Neural crest cell (in vitro differentiated cells): Measurements from ENCODE around the gene SIPA1L3. TPM values are rescaled to one million over a fixed set of nuclear protein-coding genes. Genes with fewer than 3 reads are reported as not detected.

Experiments used
- DNase-seq: peaks from one replicate; pipeline ENCODE4 v3.0.0; 2021; ENCODE audit warnings: low read depth, mixed read lengths, low spot score
- H3K27ac Mint-ChIP-seq: one replicate; pipeline ENCODE4 v1.8.0; 2021; ENCODE audit warnings: mild to moderate bottlenecking, mixed read lengths; ENCODE audit not compliant: unreplicated experiment
- H3K27me3 Mint-ChIP-seq: 2 replicates; pipeline ENCODE4 v1.8.0; 2021; ENCODE audit warnings: low read depth, mild to moderate bottlenecking, mixed read lengths
- H3K36me3 Mint-ChIP-seq: 2 replicates; pipeline ENCODE4 v1.8.0; 2021; ENCODE audit warnings: low read depth, mild to moderate bottlenecking, mixed read lengths
- H3K4me1 Mint-ChIP-seq: 2 replicates; pipeline ENCODE4 v1.8.0; 2021; ENCODE audit warnings: mixed read lengths
- H3K4me3 Mint-ChIP-seq: one replicate; pipeline ENCODE4 v1.8.0; 2021; ENCODE audit warnings: mild to moderate bottlenecking, mixed read lengths
- H3K9me3 Mint-ChIP-seq: 2 replicates; pipeline ENCODE4 v1.8.0; 2021; ENCODE audit warnings: mixed read lengths
- CTCF ChIP-seq: fragments of 200-600 bp; sonication (generic); conservative IDR thresholded peaks from 2 replicates; pipeline ENCODE4 v1.5.0; 2021; ENCODE audit warnings: antibody characterized with exemption, mild to moderate bottlenecking
- total RNA-seq: library from RNA; stranded (reverse); gene quantifications from 2 replicates; pipeline ENCODE4 v1.2.1, GENCODE V29; 2021

Gene SIPA1L3
- total RNA-seq, 1 donor from 2014 or later: 41.2 TPM

- Mint-ChIP-seq H3K27ac (no peak overlapping the region), H3K4me3 (no peak overlapping the region), H3K36me3 (peaks cover 3% of the 10 kb centered on the region), H3K4me1 (no peaks in the 10 kb centered on the region), H3K27me3 (peaks cover 4% of the 10 kb centered on the region), H3K9me3 (peaks cover 20% of the 10 kb centered on the region)
- no peak for DNase-seq
- TF ChIP-seq CTCF: no peak
These were observed 34.6 kb upstream of the SIPA1L3 start for GRCh38 chr19:37872383-37872782.

DNA sequence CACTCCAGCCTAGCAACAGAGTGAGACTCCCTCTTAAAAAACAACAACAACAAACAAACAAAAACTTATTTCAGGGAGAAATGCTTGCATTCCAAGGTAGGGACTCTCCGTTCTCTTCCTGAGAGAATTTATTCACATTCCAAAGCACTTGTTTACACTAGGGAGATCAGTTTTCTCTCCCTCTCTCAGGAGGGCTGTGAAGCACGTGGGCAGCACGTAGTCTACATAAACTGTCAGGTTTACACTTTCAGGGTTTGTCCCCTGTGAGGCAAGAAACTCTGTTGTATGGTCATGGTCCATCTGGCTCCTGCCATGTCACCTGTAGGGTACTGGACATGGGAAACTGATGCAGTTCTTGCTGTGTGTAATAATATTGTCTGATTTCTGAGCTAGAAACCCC lies 32.2 kb upstream of the SIPA1L3 start:
- peaks cover 4% of the 10 kb centered on the region for H3K27me3 Mint-ChIP-seq
- no peak for DNase-seq
- H3K4me3 Mint-ChIP-seq: no peak overlapping the region
- no peaks in the 10 kb centered on the region for H3K36me3 Mint-ChIP-seq
- TF ChIP-seq CTCF: no peak
- no peaks in the 10 kb centered on the region for H3K4me1 Mint-ChIP-seq
- peaks cover 19% of the 10 kb centered on the region for H3K9me3 Mint-ChIP-seq
- H3K27ac Mint-ChIP-seq: no peak overlapping the region

GRCh38 chr19:37876032-37876431 lies 31.0 kb upstream of the SIPA1L3 start:
- Mint-ChIP-seq H3K27me3 (peaks cover 4% of the 10 kb centered on the region), H3K9me3 (peaks cover 11% of the 10 kb centered on the region), H3K4me1 (no peaks in the 10 kb centered on the region), H3K27ac (no peak overlapping the region), H3K36me3 (no peaks in the 10 kb centered on the region), H3K4me3 (no peak overlapping the region)
- no peak for DNase-seq
- TF ChIP-seq CTCF: no peak

DNA sequence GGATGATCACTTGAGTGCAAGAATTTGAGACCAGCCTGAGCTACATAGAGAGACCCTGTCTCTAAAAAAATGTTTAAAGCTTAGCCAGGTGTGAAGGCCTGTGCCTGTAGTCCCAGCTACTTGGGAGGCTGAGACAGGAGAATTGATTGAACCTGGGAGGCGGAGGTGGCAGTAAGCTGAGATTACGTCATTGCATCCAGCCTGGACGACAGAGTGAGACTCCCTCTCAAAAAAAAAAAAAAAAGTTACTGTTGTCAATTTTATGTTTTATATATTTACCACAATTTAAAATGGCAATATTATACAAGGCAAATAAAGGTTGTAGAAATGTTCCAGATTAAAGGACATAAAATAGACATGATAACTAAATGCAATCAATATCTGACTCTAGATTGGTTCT lies 29.9 kb upstream of the SIPA1L3 start:
- no peak overlapping the region for H3K27ac Mint-ChIP-seq

DNA sequence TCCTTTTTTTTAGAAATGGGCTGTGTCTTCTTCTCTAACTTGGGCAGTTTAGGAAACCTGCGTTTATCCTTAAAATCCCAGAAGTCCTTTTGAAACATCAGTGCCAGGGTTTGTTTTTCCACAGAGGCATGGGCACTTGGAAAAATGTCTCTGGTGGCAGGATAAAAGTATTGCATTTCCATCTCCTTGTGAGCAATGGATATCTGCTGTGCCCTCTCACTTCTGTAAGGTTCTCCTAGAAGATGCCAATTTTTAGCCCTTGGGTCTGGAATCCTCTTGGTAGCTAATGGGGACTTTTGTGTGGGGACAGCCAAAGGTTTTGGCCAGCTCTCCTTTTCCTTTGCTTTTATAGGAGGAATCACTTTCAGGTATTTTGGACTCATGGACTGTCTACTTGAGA lies 21.6 kb upstream of the SIPA1L3 start:
- TF ChIP-seq CTCF: no peak
- Mint-ChIP-seq H3K27ac (no peak overlapping the region), H3K36me3 (no peaks in the 10 kb centered on the region), H3K4me3 (no peak overlapping the region), H3K4me1 (no peaks in the 10 kb centered on the region), H3K9me3 (peaks cover 7% of the 10 kb centered on the region), H3K27me3 (peaks cover 7% of the 10 kb centered on the region)
- no peak for DNase-seq

More for the DNA sequence above, 29.9 kb upstream of the SIPA1L3 start:
- DNase-seq: no peak
- peaks cover 2% of the 10 kb centered on the region for H3K27me3 Mint-ChIP-seq
- peaks cover 12% of the 10 kb centered on the region for H3K9me3 Mint-ChIP-seq
- H3K36me3 Mint-ChIP-seq: no peaks in the 10 kb centered on the region
- TF ChIP-seq CTCF: no peak
- H3K4me3 Mint-ChIP-seq: no peak overlapping the region
- no peaks in the 10 kb centered on the region for H3K4me1 Mint-ChIP-seq

- no peak for TF ChIP-seq CTCF
- H3K9me3 Mint-ChIP-seq: peaks cover 7% of the 10 kb centered on the region
- H3K27ac Mint-ChIP-seq: no peak overlapping the region
- DNase-seq: no peak
- no peaks in the 10 kb centered on the region for H3K36me3 Mint-ChIP-seq
- no peaks in the 10 kb centered on the region for H3K4me1 Mint-ChIP-seq
- H3K4me3 Mint-ChIP-seq: no peak overlapping the region
- H3K27me3 Mint-ChIP-seq: peaks cover 8% of the 10 kb centered on the region
These were observed 20.4 kb upstream of the SIPA1L3 start for GRCh38 chr19:37886571-37886970.
